Stimulated activated CD8-positive, alpha-beta memory T cell treated with anti-CD3 and anti-CD28 coated beads, Interleukin-12 subunit alpha, Interleukin-12 subunit beta, amount 100 ng/mL, for 1 hour (primary cell): Measurements from ENCODE around the gene OR5B17.
"Not testable (repeated sequence)": the region's sequence is repeated elsewhere in the genome, so short reads cannot be mapped to it uniquely, and the experiment has no call there.

Experiments used
- DNase-seq: peaks from one replicate; pipeline ENCODE4 v3.0.0-alpha.2; 2020; ENCODE audit warnings: low read depth

The OR5B17 gene

DNA sequence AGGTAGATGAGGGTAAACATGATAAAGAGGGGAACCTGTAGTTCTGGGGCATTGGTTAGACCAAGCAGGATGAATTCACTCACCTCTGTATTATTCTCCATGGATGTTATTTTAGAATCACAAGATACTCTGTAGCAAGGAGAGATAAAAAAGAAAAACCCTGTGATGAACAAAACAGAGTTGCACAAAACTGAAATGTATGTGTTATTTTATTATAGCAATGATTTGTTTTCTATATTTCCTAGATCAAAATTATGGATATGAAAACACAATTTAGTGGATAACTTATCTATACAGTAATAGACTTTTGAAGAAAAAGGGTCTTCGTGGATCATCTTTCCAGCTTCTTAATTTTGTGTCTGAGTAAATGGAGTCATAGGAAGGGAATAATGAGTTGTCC is at the start of gene OR5B17:
Gene OR5B17 (minus strand): TSS at position 101 of the 400 bp plus-strand sequence. CDS start 0 bp downstream, at position 101.
- no peak for DNase-seq

DNA sequence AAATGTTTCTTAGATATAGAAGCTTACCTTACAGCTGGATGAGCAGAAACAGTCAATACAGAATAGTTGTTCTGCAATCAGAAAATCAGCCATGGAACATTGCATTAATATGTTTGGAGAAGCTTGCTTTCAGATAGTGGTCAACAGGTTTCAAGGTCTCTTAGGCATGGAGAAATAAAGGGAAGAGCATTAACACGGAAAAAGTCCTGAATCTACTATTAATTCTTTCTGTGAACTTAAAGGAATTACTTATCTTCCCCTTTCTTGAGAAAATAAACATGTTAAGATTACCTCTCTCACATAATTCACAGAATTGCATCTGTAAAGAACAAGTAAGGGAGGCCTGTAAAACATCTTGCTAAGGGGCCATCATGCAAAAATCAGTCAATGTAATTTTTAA is 47.9 kb upstream of the OR5B17 start, which contains the start of gene OR5B3:
Gene OR5B3 (minus strand): TSS at position 101 of the 400 bp plus-strand sequence. CDS start 3,465 bp downstream, outside the sequence.
- no peak for DNase-seq

DNA sequence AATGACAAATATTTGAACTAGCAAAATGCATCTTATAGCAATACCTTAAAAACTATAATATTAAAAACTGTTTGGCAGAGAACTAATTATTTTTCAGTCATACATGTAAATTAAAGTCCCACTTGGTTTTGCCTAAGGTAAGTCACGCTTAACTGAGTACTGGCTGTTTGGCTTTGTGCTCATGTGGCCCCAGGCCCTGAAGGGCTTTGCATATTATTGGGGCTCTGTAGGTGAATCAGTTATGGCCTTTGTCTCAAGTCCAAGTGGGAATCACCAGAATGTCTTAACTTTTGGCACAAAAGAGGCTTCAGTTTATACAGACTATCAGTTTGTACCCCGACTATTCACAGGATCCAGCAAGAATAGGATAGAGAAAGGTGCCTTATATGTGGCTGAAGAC is 40.8 kb upstream of the OR5B17 start:
- not testable (repeated sequence) for DNase-seq

DNA sequence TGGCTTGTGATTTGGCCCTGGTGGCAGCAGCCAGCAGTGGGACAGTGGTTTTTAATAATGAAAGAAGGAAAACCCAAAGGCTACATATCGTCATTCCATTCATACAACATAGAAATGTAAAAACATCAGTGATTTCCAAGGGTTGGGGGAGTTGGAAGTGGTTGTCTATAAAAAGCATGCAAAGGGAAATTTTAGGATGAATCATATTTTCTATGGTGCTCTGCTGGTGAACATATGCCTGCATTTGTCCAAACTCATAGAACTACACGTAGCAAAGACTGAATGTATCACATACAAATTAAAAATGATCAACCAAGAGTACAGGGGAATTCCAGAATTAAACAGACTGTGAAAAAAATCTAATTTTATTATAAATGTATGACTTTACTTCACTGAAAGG is 36.7 kb upstream of the OR5B17 start:
- no peak for DNase-seq

DNA sequence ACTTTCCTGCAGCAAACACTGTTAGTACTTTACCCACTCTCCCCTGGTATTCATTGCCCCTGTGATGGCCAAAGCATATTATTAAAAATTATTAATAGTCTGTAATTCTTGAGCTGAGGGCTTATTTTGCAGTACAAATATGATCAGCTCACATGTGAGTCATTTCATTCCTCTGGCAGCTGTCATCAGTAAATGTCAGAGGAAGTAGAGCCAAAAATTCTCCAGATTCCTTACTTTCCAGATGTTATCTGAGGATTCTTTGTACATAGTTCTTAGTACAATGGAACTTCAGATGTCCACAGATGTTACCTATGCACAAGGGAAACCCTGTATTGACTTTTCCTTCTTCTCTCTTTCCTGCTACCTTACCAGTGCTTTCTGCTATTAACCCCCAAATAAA is 35.3 kb upstream of the OR5B17 start:
- DNase-seq, result no peak

DNA sequence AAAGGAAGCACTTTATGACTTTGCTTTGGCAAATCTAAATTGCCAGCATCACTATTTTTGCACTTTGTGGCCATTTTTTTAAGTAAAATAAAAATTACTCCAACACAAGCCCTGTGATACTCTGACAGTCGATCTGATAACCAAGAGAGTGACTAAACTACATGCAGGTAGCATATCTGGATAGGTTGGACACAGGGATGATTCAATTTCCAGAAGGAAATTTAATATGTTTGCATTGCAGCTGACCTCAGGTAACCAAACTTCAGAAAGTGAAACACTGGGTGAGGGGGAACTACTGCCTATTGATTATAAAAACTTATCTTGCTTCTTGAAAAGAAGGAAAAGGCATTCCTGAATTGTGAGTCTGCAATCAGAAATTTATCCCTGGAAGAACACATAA is 33.9 kb upstream of the OR5B17 start:
- DNase-seq, result no peak

DNA sequence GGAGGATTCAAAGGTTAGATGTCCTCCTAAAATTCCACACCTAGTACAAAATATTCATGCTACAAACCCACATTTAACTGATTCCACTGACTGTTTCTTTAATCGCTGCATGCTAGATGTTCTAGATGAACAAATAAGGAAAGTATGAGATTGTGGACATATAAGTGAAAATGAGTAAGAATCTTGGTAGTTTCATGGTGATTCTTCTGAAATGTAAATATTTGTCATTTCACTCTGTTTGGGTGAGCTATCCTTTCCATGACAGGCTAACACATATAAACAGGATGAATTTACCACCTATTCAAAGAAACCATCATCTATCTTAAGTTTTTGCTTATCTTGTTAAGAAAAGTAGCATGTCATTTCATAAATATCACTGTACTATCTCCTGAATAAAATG is 33.0 kb upstream of the OR5B17 start:
- no peak for DNase-seq

DNA sequence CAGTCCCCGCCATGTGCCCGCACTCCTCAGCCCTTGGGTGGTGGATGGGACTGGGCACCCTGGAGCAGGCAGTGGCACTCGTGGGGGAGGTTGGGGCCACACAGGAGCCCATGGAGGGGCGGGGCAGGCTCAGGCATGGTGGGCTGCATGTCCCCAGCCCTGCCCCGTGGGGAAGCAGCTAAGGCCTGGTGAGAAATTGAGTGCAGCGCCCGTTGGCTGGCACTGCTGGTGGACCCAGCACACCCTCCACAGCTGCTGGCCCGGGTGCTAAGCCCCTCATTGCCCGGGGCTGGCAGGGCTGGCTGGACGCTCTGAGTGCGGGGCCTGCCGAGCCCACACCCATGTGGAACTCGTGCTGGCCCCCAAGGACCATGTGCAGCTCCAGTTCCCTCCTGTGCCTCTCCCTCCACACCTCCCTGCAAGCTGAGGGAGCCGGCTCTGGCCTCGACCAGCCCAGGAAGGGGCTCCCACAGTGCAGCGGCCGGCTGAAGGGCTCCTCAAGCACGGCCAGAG is 31.7 kb upstream of the OR5B17 start:
- DNase-seq, result no peak

DNA sequence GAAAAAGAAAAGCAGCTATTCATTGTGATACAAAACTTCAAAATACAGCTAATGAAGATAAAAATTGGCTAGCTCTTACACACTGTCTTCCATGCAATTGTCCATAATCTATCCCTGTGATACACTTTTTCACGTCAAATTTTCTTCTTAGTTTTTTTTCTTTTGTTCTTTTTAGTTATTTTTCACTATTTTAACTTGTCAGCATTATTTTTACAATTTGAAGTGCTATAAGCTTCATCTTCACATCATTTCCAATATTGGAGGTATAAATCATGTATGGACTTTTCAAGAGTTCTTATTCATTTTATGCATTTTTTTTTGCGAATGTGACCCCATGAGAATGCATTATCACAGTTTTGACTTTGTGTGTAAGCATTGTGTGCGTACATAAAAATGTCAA is 4.1 kb downstream of the OR5B17 start:
- no peak for DNase-seq

DNA sequence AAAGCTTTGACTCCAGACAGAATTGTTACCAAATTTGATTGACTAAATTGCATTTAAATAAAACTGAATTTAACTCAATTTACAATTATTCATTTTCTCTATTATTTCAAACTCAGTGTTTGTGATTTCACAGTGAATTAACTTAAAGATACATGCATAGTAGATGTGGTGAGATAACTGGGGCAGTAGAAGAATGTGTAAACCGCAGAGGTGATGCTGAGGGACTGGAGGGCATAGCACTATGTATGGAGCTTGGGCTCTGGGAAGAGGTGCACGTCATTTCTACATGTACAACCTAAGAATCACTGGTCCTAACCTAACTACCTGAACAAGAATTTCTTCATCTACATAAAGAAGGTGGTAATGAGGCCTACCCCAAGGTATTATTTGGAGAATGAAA is 13.7 kb downstream of the OR5B17 start:
- DNase-seq, result no peak

DNA sequence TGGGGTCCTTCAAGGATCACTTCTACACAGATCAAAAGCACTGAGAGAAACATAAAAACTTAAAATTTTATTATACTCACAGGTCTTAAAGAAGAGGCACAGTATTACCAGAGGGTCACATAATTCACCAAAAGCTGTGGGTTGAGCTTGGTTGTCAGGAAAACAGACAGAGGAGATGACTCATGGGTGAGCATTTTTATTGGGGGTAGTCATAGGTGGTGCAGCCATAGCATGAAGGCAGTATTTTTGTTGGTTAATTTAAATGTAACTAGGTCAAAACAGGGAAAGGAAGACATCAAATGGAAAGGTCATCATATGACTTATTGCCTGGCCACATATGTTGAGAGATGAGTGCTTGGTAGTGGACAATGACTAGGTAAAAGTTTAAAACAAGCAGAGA is 24.2 kb downstream of the OR5B17 start:
- DNase-seq, result no peak

DNA sequence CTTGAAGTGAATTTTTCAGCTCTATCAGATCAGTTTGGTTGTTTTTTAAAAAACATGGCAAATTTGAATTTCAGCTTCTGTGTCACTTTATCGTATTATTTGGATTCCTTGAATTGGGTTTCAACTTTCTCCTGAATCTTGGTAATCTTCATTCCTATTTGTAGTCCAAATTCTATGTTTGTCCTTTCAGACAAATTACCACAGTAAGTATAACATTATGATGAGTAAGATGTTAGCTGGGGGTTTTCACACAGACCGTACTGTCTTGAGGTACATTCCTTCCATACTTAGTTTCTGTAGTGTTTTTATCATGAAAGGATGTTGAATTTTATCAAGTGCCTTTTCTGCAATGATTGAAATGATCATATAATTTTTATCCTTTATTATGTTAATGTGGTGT is 28.0 kb downstream of the OR5B17 start:
- no peak for DNase-seq

DNA sequence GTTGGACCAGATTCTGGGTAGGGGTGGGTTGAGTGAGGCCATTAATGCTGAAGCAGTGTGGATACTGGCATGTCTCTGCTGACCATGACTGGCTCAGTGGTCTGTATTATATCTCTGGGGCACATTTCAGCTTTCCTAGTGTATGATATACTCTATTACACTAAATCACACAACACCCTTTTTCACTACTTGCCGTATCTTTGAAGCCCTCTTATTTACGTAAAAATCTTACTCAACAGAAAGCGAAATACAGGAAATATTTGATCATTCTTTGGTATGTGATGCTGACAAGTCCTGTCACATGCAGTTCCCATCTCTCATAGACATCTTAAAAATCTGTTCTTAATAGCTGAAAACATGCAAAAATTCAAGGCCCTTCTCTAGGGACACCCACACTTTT is 40.3 kb downstream of the OR5B17 start:
- DNase-seq, result no peak

DNA sequence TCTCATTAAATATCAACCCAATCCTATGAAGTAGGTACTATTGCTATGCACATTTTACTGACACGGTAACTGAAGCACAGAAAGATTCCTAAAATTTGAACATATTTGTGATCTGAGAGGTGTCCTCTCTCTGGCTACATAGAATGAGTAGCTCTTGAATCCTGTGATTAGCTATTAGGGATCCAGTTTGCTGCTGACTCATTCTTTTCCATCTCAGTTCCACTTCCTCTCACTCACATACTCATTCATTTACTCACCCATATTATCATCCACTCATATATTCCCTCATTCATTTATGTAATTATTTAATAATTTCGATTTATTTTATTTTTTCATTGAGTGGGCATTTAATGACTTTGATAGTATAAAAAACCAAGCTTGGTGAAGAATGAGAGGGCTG is 42.7 kb downstream of the OR5B17 start:
- no peak for DNase-seq
